ENCODE results near the gene RAB19.

- no peak for TF ChIP-seq CTCF (conservative IDR thresholded peaks at IDR 0.05; ENCODE audit: low read depth, low read length)
- no peak for TF ChIP-seq EZH2 (IDR thresholded peaks at IDR 0.05; ENCODE audit: low read length, unreplicated experiment)
Observed at GRCh38 chr7:140390034-140390433, 13.8 kb upstream of the RAB19 start.
